GM18870 (cell line): ENCODE data around the gene LRRN1.

Experiments
- ATAC-seq: cut with Tn5 transposase; IDR thresholded peaks from one replicate; pipeline ENCODE4 v1.9.1; 2021; ENCODE audit warnings: moderate library complexity; ENCODE audit not compliant: unreplicated experiment

Gene LRRN1

GRCh38 chr3:3893590-3893989, 94.4 kb downstream of the LRRN1 start:
- no peak for ATAC-seq
